Activated CD4-positive, alpha-beta T cell treated with anti-CD3 and anti-CD28 coated beads, Interleukin-2, amount 10 ng/mL, durations not matched to agents 24 days and 14 days (primary cell): ENCODE results near the gene ZSCAN21. TPM values are rescaled to one million over a fixed set of nuclear protein-coding genes. Genes with fewer than 3 reads are reported as not detected.

Source experiments
- DNase-seq: peaks from one replicate; pipeline ENCODE4 v3.0.0; 2022
- H3K27ac Mint-ChIP-seq: one replicate; pipeline ENCODE4 v1.8.0; 2022; ENCODE audit warnings: mild to moderate bottlenecking, mixed read lengths
- H3K27me3 Mint-ChIP-seq: one replicate; pipeline ENCODE4 v1.8.0; 2022; ENCODE audit warnings: mixed read lengths
- H3K36me3 Mint-ChIP-seq: one replicate; pipeline ENCODE4 v1.8.0; 2022; ENCODE audit warnings: low read depth, mild to moderate bottlenecking, mixed read lengths
- H3K4me1 Mint-ChIP-seq: one replicate; pipeline ENCODE4 v1.8.0; 2021; ENCODE audit warnings: mixed read lengths
- H3K4me3 Mint-ChIP-seq: one replicate; pipeline ENCODE4 v1.8.0; 2022; ENCODE audit warnings: mild to moderate bottlenecking, moderate library complexity, mixed read lengths
- H3K9me3 Mint-ChIP-seq: one replicate; pipeline ENCODE4 v1.8.0; 2021; ENCODE audit warnings: mixed read lengths
- intact Hi-C: fragments of 100-400 bp; cut with micrococcal nuclease; formaldehyde crosslinking; loops from one replicate; pipeline ENCODE4 v1.15.1; 2023
- total RNA-seq: library from RNA; stranded (reverse); gene quantifications from 2 replicates; pipeline ENCODE4 v1.2.3, GENCODE V29; 2022

The ZSCAN21 gene
- total RNA-seq, 1 donor from 2014 or later = 8.0 TPM

- Mint-ChIP-seq H3K4me1 (peaks cover 14% of the 10 kb centered on the region), H3K36me3 (peaks cover 24% of the 10 kb centered on the region), H3K4me3 (no peak overlapping the region), H3K27ac (no peak overlapping the region), H3K27me3 (no peaks in the 10 kb centered on the region), H3K9me3 (no peaks in the 10 kb centered on the region)
- no peak for DNase-seq
- intact Hi-C loops = no loop called here
Observed at GRCh38 chr7:100040575-100040974, 9.0 kb upstream of the ZSCAN21 start.

DNA sequence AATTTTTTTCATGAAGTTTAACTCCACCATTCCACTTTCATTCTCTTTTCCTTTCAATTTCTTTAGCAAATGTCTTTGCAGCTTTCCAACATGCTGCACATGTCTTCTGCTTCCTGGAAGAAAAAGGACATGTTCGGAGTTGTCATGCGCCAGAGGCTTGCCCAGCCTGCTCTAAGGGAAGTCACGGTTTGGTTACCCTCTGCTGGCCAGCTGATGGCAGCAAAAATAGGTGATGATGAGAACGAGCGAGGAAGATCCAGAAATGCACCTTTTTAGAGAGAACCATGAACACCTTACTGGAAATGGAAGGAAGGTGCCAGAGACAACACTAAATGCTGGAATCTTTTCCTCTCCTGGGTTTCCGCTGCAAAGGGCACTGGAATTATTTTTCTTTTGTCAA, 4.9 kb upstream of the ZSCAN21 start:
- Mint-ChIP-seq H3K4me1 (peaks cover 14% of the 10 kb centered on the region), H3K27me3 (peaks cover 3% of the 10 kb centered on the region), H3K27ac (no peak overlapping the region), H3K36me3 (peaks cover 4% of the 10 kb centered on the region), H3K9me3 (no peaks in the 10 kb centered on the region), H3K4me3 (no peak overlapping the region)
- intact Hi-C loops = loop anchor here (5.0 kb wide), 1 partner anchor 38 kb away; the partner anchor contains the start of gene ZNF3
- DNase-seq = peak; percentile 61

DNA sequence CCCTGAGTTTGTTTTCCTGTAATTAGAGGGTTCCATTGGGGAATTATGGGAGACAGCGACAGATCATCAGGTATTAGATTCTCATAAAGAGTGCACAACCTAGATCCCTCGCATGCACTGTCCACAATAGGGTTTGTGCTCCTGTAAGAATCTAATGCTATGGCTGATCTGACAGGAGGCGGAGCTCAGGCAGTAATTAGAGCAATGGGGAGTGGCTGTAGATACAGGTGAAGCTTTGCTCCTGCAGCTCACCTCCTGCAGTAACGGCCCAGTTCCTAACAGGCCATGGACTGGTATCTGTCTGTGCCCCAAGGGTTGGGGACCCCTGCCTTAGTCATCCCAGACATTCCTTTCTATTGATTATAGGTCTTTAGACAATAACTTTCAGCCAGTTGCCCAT, 894 bp upstream of the ZSCAN21 start:
- peaks cover 3% of the 10 kb centered on the region for H3K27me3 Mint-ChIP-seq
- intact Hi-C loops = loop anchor here (5.0 kb wide), 1 partner anchor 34 kb away; the partner anchor contains the start of gene ZNF3
- H3K27ac Mint-ChIP-seq = peak overlapping the region; percentile 32
- peaks cover 4% of the 10 kb centered on the region for H3K36me3 Mint-ChIP-seq
- no peak for DNase-seq
- no peaks in the 10 kb centered on the region for H3K9me3 Mint-ChIP-seq
- H3K4me1 Mint-ChIP-seq = peaks cover 13% of the 10 kb centered on the region
- H3K4me3 Mint-ChIP-seq = peak overlapping the region; percentile 62

DNA sequence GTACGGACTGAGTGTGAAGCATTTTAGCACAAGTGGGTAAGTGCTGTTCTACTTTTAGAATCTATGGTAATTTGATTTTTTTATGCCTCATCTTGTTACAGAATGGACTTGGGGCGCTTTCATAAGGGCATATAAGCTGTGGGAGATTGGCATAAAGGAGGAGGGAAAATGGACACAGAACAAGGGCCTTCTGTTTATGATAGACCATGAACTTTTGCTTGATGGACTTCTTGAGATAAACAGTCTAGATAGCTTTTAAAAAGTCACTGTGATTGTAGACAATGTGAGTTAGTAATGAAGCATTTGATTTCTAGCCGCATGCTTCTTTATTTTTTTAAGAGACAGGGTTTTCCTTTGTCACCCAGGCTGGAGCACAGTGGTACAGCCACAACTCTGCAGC, 2.0 kb downstream of the ZSCAN21 start:
- no peak overlapping the region for H3K27ac Mint-ChIP-seq
- H3K36me3 Mint-ChIP-seq = peaks cover 2% of the 10 kb centered on the region
- peaks cover 10% of the 10 kb centered on the region for H3K4me1 Mint-ChIP-seq
- H3K4me3 Mint-ChIP-seq = peak overlapping the region; percentile 53
- peaks cover under 1% of the 10 kb centered on the region for H3K27me3 Mint-ChIP-seq
- no peak for DNase-seq
- no peaks in the 10 kb centered on the region for H3K9me3 Mint-ChIP-seq
- intact Hi-C loops = loop anchor here (2.0 to 5.0 kb wide), 3 partner anchors 34 to 74 kb away; partner anchors contain the start of genes AZGP1 and ZKSCAN1

DNA sequence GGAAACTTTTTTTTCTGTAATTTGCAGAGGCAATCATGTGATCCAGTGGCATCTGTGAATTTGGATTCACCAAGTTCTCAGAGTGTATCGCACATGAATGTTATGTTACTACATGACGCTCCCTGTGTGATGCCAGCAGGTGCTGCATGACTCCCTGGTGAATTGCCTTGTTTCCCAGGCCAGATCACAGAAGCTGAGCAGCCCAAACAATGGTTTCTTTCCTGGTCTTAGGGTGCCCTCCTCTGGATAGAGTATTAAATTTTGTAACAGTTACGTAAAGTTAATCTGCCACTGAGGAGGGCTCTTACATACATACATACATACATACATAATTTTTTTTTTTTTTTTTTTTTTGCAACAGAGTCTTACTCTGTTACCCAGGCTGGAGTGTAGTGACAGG, 3.6 kb downstream of the ZSCAN21 start:
- Mint-ChIP-seq H3K9me3 (no peaks in the 10 kb centered on the region), H3K27ac (no peak overlapping the region), H3K36me3 (peaks cover 14% of the 10 kb centered on the region), H3K27me3 (no peaks in the 10 kb centered on the region), H3K4me3 (no peak overlapping the region), H3K4me1 (peaks cover 10% of the 10 kb centered on the region)
- intact Hi-C loops = loop anchor here (2.0 to 5.0 kb wide), 3 partner anchors 36 to 76 kb away; partner anchors contain the start of genes AZGP1 and ZKSCAN1
- peak; percentile 81 for DNase-seq

- no peak for DNase-seq
- no peak overlapping the region for H3K4me3 Mint-ChIP-seq
- H3K36me3 Mint-ChIP-seq = peaks cover 32% of the 10 kb centered on the region
- H3K27ac Mint-ChIP-seq = peak overlapping the region; percentile 36
- intact Hi-C loops = no loop called here
- H3K4me1 Mint-ChIP-seq = no peaks in the 10 kb centered on the region
- H3K9me3 Mint-ChIP-seq = no peaks in the 10 kb centered on the region
- H3K27me3 Mint-ChIP-seq = no peaks in the 10 kb centered on the region
Observed at GRCh38 chr7:100057006-100057405, 7.4 kb downstream of the ZSCAN21 start.

GRCh38 chr7:100059251-100059739, 9.7 kb downstream of the ZSCAN21 start:
- H3K4me1 Mint-ChIP-seq = no peaks in the 10 kb centered on the region
- H3K27ac Mint-ChIP-seq = no peak overlapping the region
- intact Hi-C loops = no loop called here
- no peak for DNase-seq
- H3K4me3 Mint-ChIP-seq = no peak overlapping the region
- no peaks in the 10 kb centered on the region for H3K9me3 Mint-ChIP-seq
- peaks cover 41% of the 10 kb centered on the region for H3K36me3 Mint-ChIP-seq
- no peaks in the 10 kb centered on the region for H3K27me3 Mint-ChIP-seq

DNA sequence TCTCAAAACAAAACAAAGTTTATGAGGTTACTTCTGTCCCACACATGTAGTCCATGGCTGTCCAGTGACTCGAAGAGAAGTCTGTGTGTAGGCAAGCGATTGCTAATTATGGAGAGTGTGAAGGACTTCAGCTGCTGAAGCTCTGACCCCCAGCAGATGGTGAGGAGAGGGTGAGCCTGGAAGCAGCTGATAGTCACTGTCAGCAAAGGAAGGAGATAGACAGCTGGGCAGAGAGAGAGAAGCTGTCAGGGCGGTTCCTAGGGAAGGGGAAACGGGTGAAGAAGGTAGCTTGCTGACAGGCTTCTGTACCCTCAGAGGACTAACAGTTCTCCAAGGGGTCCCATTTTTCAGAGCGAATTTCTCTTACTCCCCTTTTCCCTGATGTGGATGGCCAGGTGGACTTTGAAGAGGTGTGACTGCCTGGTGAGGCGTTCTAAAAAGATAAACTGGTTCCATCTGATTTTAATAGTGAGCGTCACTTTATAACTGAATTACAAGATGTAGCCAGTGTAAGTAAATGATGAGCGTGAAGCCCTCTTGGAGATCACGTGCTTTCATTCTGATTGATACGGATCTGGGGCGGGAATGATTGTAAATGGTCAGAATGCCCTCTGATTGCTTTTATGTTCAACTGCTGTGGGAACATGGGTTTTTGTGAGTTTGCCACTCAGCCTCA, 12.1 kb downstream of the ZSCAN21 start:
- Mint-ChIP-seq H3K27ac (no peak overlapping the region), H3K9me3 (no peaks in the 10 kb centered on the region), H3K4me3 (no peak overlapping the region), H3K4me1 (no peaks in the 10 kb centered on the region), H3K27me3 (no peaks in the 10 kb centered on the region), H3K36me3 (peaks cover 55% of the 10 kb centered on the region)
- no peak for DNase-seq
- intact Hi-C loops = no loop called here

- H3K27me3 Mint-ChIP-seq = no peaks in the 10 kb centered on the region
- intact Hi-C loops = no loop called here
- DNase-seq = no peak
- H3K27ac Mint-ChIP-seq = no peak overlapping the region
- no peak overlapping the region for H3K4me3 Mint-ChIP-seq
- peaks cover 56% of the 10 kb centered on the region for H3K36me3 Mint-ChIP-seq
- H3K9me3 Mint-ChIP-seq = peaks cover 3% of the 10 kb centered on the region
- H3K4me1 Mint-ChIP-seq = no peaks in the 10 kb centered on the region
Observed at GRCh38 chr7:100063376-100063775, 13.8 kb downstream of the ZSCAN21 start.

- intact Hi-C loops = no loop called here
- no peaks in the 10 kb centered on the region for H3K4me1 Mint-ChIP-seq
- no peak overlapping the region for H3K4me3 Mint-ChIP-seq
- peaks cover 52% of the 10 kb centered on the region for H3K36me3 Mint-ChIP-seq
- DNase-seq = no peak
- no peak overlapping the region for H3K27ac Mint-ChIP-seq
- H3K9me3 Mint-ChIP-seq = peaks cover 3% of the 10 kb centered on the region
- H3K27me3 Mint-ChIP-seq = no peaks in the 10 kb centered on the region
Observed at GRCh38 chr7:100064162-100064561, 14.6 kb downstream of the ZSCAN21 start.

GRCh38 chr7:100065452-100066186, 16.0 kb downstream of the ZSCAN21 start:
- H3K27me3 Mint-ChIP-seq = no peaks in the 10 kb centered on the region
- peaks cover 59% of the 10 kb centered on the region for H3K36me3 Mint-ChIP-seq
- no peak overlapping the region for H3K4me3 Mint-ChIP-seq
- H3K27ac Mint-ChIP-seq = no peak overlapping the region
- intact Hi-C loops = no loop called here
- no peak for DNase-seq
- no peaks in the 10 kb centered on the region for H3K4me1 Mint-ChIP-seq
- H3K9me3 Mint-ChIP-seq = peaks cover 3% of the 10 kb centered on the region

DNA sequence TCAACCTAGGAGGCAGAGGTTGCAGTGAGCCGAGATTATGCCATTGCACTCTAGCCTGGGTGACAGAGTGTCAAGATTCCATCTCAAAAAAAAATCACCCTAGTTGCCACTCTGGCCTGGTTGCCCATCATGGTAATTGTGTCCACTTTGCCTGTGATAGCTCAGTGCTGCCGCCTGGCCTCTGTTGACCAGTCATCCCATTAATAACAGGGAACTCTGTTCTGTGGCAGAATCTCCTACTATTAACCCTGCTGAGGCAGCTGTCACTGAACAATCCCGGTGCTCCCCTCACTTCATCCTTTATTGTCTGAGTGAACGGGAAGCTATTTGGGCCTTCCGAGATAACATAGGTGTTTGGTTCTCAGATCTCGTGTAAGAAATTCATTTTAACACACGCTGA, 17.4 kb downstream of the ZSCAN21 start:
- DNase-seq = no peak
- Mint-ChIP-seq H3K27ac (no peak overlapping the region), H3K9me3 (peaks cover 11% of the 10 kb centered on the region), H3K36me3 (peaks cover 64% of the 10 kb centered on the region), H3K4me1 (no peaks in the 10 kb centered on the region), H3K4me3 (no peak overlapping the region), H3K27me3 (no peaks in the 10 kb centered on the region)
- intact Hi-C loops = no loop called here

DNA sequence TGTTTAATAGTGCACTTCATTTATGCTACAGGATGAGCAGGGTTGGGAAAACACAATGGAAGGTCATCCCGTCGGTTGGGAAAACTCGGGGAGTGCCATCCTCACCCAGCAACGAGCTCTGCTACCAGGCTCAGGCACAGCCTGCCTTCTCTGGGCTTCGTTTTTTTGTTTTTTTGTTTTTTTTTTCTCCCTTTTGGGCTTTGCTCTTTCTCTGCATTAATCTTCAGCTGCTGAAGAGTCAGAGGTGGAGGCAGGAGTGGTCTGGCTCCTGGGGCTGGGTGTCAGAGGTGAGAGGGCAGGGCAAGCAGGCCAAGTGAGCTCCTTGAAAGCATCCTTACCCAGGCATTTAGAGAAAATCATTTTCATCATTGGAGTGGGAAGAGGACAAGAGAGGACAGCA, 20.4 kb downstream of the ZSCAN21 start:
- H3K9me3 Mint-ChIP-seq = peaks cover 22% of the 10 kb centered on the region
- H3K27ac Mint-ChIP-seq = no peak overlapping the region
- no peaks in the 10 kb centered on the region for H3K27me3 Mint-ChIP-seq
- no peak overlapping the region for H3K4me3 Mint-ChIP-seq
- peaks cover 78% of the 10 kb centered on the region for H3K36me3 Mint-ChIP-seq
- intact Hi-C loops = no loop called here
- no peaks in the 10 kb centered on the region for H3K4me1 Mint-ChIP-seq
- DNase-seq = no peak

DNA sequence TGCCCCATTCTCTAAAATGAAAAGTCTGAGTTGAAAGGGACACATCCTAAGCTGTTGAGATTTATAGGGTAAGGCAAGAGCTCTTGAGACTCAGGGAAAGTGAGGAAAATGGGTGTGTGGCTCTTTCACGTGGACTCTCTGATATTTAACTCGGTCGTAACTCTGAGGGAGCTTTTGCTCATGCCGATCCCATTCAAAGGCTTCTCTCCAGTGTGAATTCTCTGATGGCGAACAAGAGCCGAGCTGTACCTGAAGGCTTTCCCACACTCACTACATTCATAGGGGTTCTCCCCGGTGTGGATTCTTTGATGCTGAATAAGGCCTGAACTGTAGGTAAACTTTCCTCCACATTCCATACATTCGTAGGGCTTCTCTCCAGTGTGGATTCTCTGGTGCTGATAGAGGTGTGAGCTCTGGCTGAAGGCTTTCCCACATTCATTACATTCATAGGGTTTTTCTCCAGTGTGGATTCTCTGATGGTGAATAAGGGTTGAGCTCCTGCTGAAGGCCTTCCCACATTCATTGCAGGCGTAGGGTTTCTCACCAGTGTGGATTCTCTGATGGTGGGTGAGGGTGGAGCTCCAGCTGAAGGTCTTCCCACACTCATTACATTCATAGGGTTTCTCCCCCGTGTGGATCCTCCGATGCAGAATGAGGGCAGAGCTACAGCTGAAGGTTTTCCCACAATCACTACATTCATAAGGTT, 21.6 kb downstream of the ZSCAN21 start:
- no peaks in the 10 kb centered on the region for H3K4me1 Mint-ChIP-seq
- no peak overlapping the region for H3K4me3 Mint-ChIP-seq
- no peak for DNase-seq
- no peaks in the 10 kb centered on the region for H3K27me3 Mint-ChIP-seq
- intact Hi-C loops = no loop called here
- H3K36me3 Mint-ChIP-seq = peaks cover 82% of the 10 kb centered on the region
- H3K27ac Mint-ChIP-seq = no peak overlapping the region
- H3K9me3 Mint-ChIP-seq = peaks cover 28% of the 10 kb centered on the region
